Measurements from ENCODE around the gene FBXL3. TPM values are rescaled to one million over a fixed set of nuclear protein-coding genes. Genes with fewer than 3 reads are reported as not detected.

The FBXL3 gene
- total RNA-seq, 1 donor from 2014 or later, result 43.0 TPM

DNA sequence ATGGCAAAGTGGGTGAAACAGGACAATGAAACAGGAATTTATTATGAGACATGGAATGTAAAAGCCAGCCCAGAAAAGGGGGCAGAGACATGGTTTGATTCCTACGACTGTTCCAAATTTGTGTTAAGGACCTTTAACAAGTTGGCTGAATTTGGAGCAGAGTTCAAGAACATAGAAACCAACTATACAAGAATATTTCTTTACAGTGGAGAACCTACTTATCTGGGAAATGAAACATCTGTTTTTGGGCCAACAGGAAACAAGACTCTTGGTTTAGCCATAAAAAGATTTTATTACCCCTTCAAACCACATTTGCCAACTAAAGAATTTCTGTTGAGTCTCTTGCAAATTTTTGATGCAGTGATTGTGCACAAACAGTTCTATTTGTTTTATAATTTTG lies 26.5 kb downstream of the FBXL3 start:
- TF ChIP-seq, protein P1, sequence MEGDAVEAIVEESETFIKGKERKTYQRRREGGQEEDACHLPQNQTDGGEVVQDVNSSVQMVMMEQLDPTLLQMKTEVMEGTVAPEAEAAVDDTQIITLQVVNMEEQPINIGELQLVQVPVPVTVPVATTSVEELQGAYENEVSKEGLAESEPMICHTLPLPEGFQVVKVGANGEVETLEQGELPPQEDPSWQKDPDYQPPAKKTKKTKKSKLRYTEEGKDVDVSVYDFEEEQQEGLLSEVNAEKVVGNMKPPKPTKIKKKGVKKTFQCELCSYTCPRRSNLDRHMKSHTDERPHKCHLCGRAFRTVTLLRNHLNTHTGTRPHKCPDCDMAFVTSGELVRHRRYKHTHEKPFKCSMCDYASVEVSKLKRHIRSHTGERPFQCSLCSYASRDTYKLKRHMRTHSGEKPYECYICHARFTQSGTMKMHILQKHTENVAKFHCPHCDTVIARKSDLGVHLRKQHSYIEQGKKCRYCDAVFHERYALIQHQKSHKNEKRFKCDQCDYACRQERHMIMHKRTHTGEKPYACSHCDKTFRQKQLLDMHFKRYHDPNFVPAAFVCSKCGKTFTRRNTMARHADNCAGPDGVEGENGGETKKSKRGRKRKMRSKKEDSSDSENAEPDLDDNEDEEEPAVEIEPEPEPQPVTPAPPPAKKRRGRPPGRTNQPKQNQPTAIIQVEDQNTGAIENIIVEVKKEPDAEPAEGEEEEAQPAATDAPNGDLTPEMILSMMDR (IDR thresholded peaks at IDR 0.05), result no peak
- Mint-ChIP-seq H3K9me3 (ENCODE audit: unreplicated experiment) (no peaks in the 10 kb centered on the region), H3K4me3 (ENCODE audit: unreplicated experiment) (no peak overlapping the region), H3K27me3 (ENCODE audit: unreplicated experiment) (no peaks in the 10 kb centered on the region), H3K27ac (ENCODE audit: unreplicated experiment) (no peak overlapping the region), H3K36me3 (ENCODE audit: unreplicated experiment) (peaks cover 44% of the 10 kb centered on the region), H3K4me1 (ENCODE audit: unreplicated experiment) (peaks cover 4% of the 10 kb centered on the region)
- no peak for DNase-seq (ENCODE audit: extremely low spot score, unreplicated experiment)

DNA sequence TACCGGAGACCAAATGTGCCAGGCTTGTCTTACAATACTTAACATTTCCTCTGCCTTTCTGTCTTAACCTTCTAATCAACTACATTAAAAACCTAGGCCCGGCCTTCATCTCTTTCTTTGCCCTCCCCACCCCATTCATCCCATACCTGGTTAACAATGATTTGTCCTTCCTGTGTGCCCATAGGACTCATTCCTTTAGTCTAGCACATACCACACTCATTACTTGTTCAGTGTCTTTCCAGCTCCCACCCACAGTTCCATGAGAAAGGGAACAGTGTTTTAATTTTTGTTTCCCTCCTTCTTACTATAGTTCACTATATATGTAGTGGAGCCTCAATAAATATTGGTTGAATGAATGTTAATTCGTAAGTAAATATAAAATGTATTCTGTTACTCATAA lies 32.7 kb downstream of the FBXL3 start:
- Mint-ChIP-seq H3K27me3 (ENCODE audit: unreplicated experiment) (no peaks in the 10 kb centered on the region), H3K36me3 (ENCODE audit: unreplicated experiment) (peaks cover 30% of the 10 kb centered on the region), H3K4me1 (ENCODE audit: unreplicated experiment) (peaks cover 26% of the 10 kb centered on the region), H3K9me3 (ENCODE audit: unreplicated experiment) (no peaks in the 10 kb centered on the region), H3K4me3 (ENCODE audit: unreplicated experiment) (peak overlapping the region; percentile 20), H3K27ac (ENCODE audit: unreplicated experiment) (no peak overlapping the region)
- TF ChIP-seq, protein P1 (IDR thresholded peaks at IDR 0.05), result no peak
- no peak for DNase-seq (ENCODE audit: extremely low spot score, unreplicated experiment)

DNA sequence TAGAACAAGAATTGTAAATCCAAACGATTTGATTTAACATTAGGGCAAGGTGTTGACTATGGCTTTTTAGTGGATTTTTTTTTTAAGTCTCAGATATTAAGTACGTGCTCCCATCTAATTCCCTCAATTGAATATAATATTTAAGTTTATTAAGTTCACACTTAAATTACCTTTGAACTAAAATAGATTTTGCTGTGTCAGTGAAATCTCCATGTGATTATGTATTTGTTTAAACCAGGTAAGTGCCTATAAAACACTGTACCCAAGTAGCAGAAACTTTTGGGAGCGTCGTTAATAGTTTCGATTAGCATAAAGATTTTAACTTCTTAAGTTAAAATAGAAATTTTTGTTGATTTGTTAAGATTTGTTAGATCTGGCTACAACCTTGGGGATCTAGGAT lies 33.5 kb downstream of the FBXL3 start:
- Mint-ChIP-seq H3K4me3 (ENCODE audit: unreplicated experiment) (peak overlapping the region; percentile 93), H3K27ac (ENCODE audit: unreplicated experiment) (peak overlapping the region; percentile 93), H3K9me3 (ENCODE audit: unreplicated experiment) (no peaks in the 10 kb centered on the region), H3K27me3 (ENCODE audit: unreplicated experiment) (no peaks in the 10 kb centered on the region), H3K36me3 (ENCODE audit: unreplicated experiment) (peaks cover 22% of the 10 kb centered on the region), H3K4me1 (ENCODE audit: unreplicated experiment) (peaks cover 26% of the 10 kb centered on the region)
- DNase-seq (ENCODE audit: extremely low spot score, unreplicated experiment), result no peak
- TF ChIP-seq, protein P1 (IDR thresholded peaks at IDR 0.05), result no peak

- peaks cover 26% of the 10 kb centered on the region for H3K4me1 Mint-ChIP-seq (ENCODE audit: unreplicated experiment)
- peak overlapping the region; percentile 93 for H3K4me3 Mint-ChIP-seq (ENCODE audit: unreplicated experiment)
- no peak for DNase-seq (ENCODE audit: extremely low spot score, unreplicated experiment)
- peaks cover 3% of the 10 kb centered on the region for H3K27me3 Mint-ChIP-seq (ENCODE audit: unreplicated experiment)
- H3K36me3 Mint-ChIP-seq (ENCODE audit: unreplicated experiment), result peaks cover 17% of the 10 kb centered on the region
- H3K9me3 Mint-ChIP-seq (ENCODE audit: unreplicated experiment), result no peaks in the 10 kb centered on the region
- TF ChIP-seq, protein P1 (IDR thresholded peaks at IDR 0.05), result no peak
- H3K27ac Mint-ChIP-seq (ENCODE audit: unreplicated experiment), result peak overlapping the region; percentile 93
These were observed 33.9 kb downstream of the FBXL3 start for GRCh38 chr13:76993021-76993420.

- Mint-ChIP-seq H3K9me3 (ENCODE audit: unreplicated experiment) (no peaks in the 10 kb centered on the region), H3K4me1 (ENCODE audit: unreplicated experiment) (peaks cover 26% of the 10 kb centered on the region), H3K27ac (ENCODE audit: unreplicated experiment) (peak overlapping the region; percentile 93), H3K36me3 (ENCODE audit: unreplicated experiment) (peaks cover 16% of the 10 kb centered on the region), H3K27me3 (ENCODE audit: unreplicated experiment) (peaks cover 3% of the 10 kb centered on the region), H3K4me3 (ENCODE audit: unreplicated experiment) (peak overlapping the region; percentile 93)
- DNase-seq (ENCODE audit: extremely low spot score, unreplicated experiment), result no peak
- TF ChIP-seq, protein P1 (IDR thresholded peaks at IDR 0.05), result no peak
These were observed 34.4 kb downstream of the FBXL3 start for GRCh38 chr13:76992548-76993001.

Data from osteocyte (in vitro differentiated cells).